DMS114 treated with DMSO at 0.1 percent for 48 hours (cell line): Measurements from ENCODE around the gene MACO1.
"Not testable (repeated sequence)": the region's sequence is repeated elsewhere in the genome, so short reads cannot be mapped to it uniquely, and the experiment has no call there.

Experiments used
- DNase-seq: peaks from one replicate; lab custom pipeline; 2025; ENCODE audit not compliant: unreplicated experiment; lab: John Stamatoyannopoulos, UW

Gene MACO1

GRCh38 chr1:25485536-25486411, 55.1 kb downstream of the MACO1 start:
- DNase-seq = no peak

- no peak for DNase-seq
These were observed 55.9 kb downstream of the MACO1 start for GRCh38 chr1:25486602-25487001.

- DNase-seq = no peak
These were observed 56.9 kb downstream of the MACO1 start for GRCh38 chr1:25487628-25488027.

GRCh38 chr1:25492323-25492722, 61.6 kb downstream of the MACO1 start:
- no peak for DNase-seq

DNA sequence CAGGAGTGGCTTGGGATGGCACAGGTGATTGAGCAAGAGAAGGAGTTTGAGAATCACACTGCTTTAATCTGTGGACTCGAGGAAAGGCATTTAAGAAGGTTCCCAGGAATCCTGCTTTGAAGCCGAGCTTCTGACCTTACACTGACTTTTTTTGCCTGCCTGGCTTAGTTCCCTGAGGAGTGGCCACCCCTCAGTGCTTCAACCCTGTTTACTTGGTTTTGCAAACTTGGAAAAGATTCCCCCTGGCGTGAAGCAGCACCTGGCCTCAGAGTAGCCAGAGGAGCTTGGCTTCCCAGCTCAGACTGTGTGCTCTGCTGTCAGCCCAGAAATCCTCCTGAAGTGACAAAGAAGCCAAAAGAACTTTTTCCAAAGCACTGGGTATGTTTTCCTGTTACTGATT, 64.3 kb downstream of the MACO1 start:
- no peak for DNase-seq

GRCh38 chr1:25500694-25501093, 70.0 kb downstream of the MACO1 start:
- DNase-seq = no peak

DNA sequence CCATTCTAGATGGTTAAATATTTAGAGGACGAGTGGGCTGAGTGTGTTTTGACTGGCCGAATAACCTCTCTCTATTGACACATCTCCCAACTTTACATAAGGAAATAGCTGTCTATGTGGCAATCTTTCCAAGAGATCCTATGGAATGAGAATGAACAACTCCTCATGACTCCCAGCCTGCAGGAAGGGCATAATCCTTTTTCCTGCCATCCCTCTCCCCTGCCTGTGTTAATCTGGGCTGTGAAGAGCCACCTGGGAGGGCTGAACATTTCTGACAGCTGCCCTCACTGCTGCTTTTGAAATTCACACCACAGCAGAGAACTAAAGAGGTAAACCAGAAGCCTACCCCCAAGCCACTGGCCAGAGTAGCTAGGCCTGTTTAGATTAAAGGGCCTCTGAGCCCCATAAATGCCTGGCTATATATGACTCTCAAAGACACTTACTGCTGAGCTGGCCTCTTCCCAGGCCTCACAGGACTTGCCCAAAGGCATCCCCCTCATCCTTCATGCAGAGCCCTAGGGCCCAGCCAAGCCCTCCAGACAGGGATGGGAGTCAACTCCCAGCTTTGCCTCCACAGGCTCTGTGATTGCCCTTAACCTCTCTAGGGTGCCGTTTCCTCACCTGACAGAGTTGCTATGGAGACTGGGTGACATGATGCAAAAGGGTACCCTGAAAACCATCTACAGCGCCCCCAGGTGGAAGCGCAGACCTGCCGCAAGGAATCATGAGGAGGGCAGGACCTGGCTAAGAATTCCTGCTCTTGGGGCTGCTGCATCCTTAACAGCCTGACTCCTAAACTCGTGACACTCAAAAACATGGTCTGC, 70.8 kb downstream of the MACO1 start:
- no peak for DNase-seq

DNA sequence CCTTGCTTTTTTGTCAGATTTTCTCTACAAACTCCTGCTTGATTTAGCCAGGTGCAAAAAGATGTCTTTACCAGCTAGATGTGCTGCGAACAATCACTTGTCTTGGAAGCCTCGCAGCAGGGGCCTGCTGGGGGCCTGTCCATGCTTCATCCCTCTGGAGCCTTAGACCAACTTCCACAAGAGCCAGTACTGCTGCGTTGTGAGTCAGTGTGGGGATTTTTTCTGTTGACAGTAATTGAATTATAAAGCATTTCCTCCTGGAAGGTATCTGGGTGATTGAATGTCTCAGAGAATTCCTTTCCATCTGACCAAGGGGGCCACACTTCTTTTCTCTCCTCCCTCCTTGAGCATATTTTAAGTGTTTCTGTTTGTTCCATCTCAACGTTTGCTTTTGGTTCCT, 72.3 kb downstream of the MACO1 start:
- no peak for DNase-seq

DNA sequence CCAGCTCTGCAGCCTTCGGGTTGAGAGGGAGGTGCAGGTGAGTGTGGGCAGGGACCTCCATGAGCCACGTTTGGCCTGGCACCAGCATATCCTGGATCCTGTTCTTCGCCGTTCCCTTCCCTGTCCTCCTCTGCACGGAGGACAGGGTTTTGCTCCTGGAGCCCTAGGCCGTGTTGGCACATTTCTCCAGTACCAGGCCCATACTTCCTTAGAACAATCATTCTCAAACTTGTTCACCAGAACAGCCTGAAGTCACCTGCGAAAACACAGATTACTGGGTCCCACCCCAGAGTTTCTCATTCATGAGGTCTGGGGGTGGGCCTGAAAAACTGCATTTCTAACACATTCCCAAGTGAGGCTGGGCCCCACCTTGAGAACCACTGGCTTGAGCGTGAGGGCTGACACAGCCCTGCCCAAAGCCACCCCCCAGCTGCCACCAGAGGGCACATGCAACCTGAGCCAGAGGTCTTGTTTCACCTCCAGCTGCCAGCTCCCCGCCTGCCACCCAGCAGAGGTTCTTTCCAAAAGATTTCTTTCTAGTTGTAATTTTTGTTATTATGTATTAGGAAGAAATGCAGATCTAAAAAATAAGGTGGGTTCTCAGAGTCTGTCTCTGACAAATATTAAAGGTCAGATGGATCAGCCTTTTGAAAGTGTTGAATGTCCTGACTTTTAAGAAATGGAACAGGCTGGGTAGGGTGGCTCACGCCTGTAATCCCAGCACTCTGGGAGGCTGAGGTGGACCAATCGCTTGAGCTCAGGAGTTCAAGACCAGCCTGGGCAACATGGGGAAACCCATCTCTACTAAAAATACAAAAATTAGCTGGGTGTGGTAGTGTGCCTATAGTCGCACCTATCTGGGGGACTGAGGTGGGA, 73.1 kb downstream of the MACO1 start:
- no peak for DNase-seq

DNA sequence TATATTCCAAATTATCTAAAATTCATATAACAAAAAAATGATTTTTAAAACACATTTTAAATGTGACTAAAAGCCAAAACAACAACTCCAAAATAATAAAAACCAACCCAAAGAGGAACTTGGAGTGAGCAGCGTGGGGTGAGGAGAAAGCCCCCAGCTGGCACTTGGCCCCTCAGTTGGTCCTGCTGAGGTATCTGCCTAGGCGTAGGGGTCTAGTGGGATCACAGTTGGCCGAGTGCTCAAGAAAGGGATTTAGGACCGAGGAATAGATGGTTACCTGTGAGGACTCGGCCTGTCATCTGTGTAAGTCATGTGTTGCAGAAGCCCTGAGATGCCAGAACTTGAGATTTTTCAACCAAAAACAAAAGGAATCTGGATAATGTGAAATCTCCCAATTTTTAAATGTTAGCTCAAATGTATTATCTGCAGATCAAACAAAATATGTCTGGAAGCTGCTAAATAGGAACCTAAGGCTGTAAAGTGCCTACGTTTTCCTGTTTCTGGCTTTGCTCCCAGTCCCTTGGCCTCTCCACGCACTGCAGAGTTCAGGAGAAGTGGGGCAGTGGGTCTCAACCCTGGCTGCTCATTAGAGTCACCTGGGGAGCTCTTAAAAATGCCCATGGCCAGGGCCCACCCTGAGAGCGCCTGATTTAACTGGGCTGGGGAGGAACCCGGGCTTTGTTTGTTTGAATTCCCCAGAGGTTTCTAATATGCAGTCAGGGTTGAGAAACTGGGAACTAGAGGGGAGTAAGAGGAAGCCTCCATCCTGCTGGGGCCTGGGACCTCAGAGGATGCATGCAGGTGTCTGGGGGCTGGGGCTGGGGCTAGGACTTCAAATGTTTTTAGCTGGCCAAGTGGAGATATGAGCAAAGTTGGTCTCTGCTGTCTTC, 74.3 kb downstream of the MACO1 start:
- DNase-seq = no peak

- DNase-seq = no peak
These were observed 75.1 kb downstream of the MACO1 start for GRCh38 chr1:25505656-25506385.

DNA sequence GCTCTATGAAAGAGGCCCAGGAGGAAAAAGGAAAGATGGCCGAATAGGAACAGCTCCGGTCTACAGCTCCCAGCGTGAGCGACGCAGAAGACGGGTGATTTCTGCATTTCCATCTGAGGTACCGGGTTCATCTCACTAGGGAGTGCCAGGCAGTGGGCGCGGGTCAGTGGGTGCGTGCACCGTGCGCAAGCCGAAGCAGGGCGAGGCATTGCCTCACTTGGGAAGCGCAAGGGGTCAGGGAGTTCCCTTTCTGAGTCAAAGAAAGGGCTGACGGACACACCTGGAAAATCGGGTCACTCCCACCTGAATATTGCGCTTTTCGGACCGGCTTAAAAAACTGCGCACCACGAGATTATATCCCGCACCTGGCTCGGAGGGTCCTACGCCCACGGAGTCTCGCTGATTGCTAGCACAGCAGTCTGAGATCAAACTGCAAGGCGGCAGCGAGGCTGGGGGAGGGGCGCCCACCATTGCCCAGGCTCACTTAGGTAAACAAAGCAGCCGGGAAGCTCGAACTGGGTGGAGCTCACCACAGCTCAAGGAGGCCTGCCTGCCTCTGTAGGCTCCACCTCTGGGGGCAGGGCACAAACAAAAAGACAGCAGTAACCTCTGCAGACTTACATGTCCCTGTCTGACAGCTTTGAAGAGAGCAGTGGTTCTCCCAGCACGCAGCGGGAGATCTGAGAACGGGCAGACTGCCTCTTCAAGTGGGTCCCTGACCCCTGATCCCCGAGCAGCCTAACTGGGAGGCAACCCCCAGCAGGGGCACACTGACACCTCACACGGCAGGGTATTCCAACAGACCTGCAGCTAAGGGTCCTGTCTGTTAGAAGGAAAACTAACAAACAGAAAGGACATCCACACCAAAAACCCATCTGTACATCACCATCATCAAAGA, 76.1 kb downstream of the MACO1 start:
- DNase-seq = not testable (repeated sequence)

DNA sequence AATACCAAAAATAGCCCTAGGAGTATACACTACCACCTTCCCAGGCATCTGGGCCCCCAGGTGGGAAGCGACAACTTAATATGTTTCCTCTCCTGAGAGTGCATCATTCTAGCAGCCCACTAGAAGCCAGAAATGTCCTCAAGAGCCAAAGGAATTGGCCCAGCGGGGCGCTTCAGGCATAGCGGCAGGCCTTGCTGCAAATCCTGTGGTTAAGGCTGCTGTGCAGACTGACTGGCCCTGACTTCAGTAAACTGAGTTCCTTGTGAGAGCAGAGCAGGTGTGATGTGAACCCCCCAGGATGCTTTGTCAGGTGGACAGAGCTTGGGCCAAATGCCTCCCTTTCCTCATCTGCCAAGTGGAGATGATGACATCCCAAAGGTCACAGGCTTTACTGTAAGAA, 83.0 kb downstream of the MACO1 start:
- no peak for DNase-seq

DNA sequence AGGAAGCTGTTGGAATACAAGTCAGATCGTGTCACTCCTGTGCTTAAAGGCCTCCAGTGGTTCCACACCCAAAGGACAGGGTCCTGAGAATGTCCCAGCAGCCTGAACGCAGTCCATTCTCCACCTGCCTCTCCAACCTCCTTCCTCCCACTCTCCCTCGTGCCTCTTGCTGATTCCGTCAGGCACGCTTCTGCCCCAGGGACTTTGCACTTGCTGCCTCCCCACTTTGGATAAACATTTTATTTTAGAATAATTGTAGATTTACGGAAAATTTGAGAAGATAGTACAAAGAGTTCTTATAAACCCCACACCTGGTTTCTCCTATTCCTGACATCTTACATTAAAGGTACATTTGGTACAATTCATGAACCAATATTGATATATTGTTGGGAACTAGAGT, 84.3 kb downstream of the MACO1 start:
- no peak for DNase-seq

GRCh38 chr1:25516686-25517085, 86.0 kb downstream of the MACO1 start:
- no peak for DNase-seq

- DNase-seq = no peak
These were observed 87.0 kb downstream of the MACO1 start for GRCh38 chr1:25517476-25518394.

GRCh38 chr1:25519624-25520023, 88.9 kb downstream of the MACO1 start:
- DNase-seq = no peak
